Right cardiac atrium (tissue), 5 donors: ENCODE measurements around the gene ABCG2. TPM values are rescaled to one million over a fixed set of nuclear protein-coding genes. Genes with fewer than 3 reads are reported as not detected.
"Not testable (repeated sequence)": the region's sequence is repeated elsewhere in the genome, so short reads cannot be mapped to it uniquely, and the experiment has no call there.

Source experiments
- ATAC-seq, 2 donors: fragments of 200-7000 bp; cut with Tn5 transposase; one replicate each; pipeline versions ENCODE4 v1.8.0 to v1.9.1; 2020; ENCODE audit warnings: moderate library complexity in 2 of 2, mild to moderate bottlenecking in 1 of 2
- DNase-seq, 3 donors: peaks; one replicate each; pipeline ENCODE4 v3.0.0-alpha.2; 2020
- H3K27ac ChIP-seq: one replicate; pipeline ENCODE4 v1.5.1; 2013; ENCODE audit warnings: mild to moderate bottlenecking, low read length, control low read depth, moderate library complexity
- H3K27me3 ChIP-seq: one replicate; pipeline ENCODE4 v1.6.1; 2013; ENCODE audit not compliant: control insufficient read depth, insufficient read depth
- H3K4me1 ChIP-seq: one replicate; pipeline ENCODE4 v1.6.1; 2013; ENCODE audit warnings: low read length; ENCODE audit not compliant: control insufficient read depth, insufficient read depth
- H3K4me3 ChIP-seq: one replicate; pipeline ENCODE4 v1.5.1; 2013; ENCODE audit warnings: low read length, control low read depth
- H3K9me3 ChIP-seq: one replicate; pipeline ENCODE4 v1.6.1; 2013; ENCODE audit warnings: low read length; ENCODE audit not compliant: control insufficient read depth
- WGBS: extraction: QIAGEN DNeasy Blood & Tissue Kit; methylation state at CpG from one replicate; pipeline ENCODE4 v1.1.7; 2013; 5-methylcytosine and 5-hydroxymethylcytosine counted together
- intact Hi-C, 4 donors: fragments of 100-400 bp; cut with DNase I; formaldehyde crosslinking; loops; one replicate each; pipeline versions ENCODE4 v1.11.0 to v1.14.0; 2022 to 2023
- polyA plus RNA-seq: library from polyadenylated mRNA; stranded (reverse); fragments of 200-250 nt; gene quantifications from one replicate; pipeline ENCODE4 v1.2.3, GENCODE V29; 2013
- total RNA-seq, 4 donors: library from RNA; stranded (reverse); fragmentation: NEBNext Ultra II Directional; extraction: Animal tissue kit (Norgen Biotek cat#: 25700); gene quantifications; one replicate each; pipeline ENCODE4 v1.2.1, GENCODE V29; 2021
- donor health status: healthy with polysubstance abuse.
- donor health status: DM: no; HTN: yes; CAD: no.
- donor health status: DM: no; HTN: no; CAD: no.
- donor health status: DM: no; HTN: yes; CAD: no; lungs with severe emphysema.
- donor health status: DM: yes; HTN: yes; CAD: no.

ABCG2 gene
- total and polyA plus RNA-seq, 5 donors, result 0.97 to 4.0 (median 1.9) TPM

GRCh38 chr4:88166608-88167007 is 8.2 kb upstream of the ABCG2 start:
- ATAC-seq (no peak), DNase-seq (no peak)
- Histone ChIP-seq H3K27me3 (no peaks in the 10 kb centered on the region), H3K27ac (no peak overlapping the region), H3K4me1 (no peaks in the 10 kb centered on the region), H3K4me3 (no peak overlapping the region), H3K9me3 (no peaks in the 10 kb centered on the region)
- WGBS, result 87% methylated on average over 3 of the region's 3 CpGs
- intact Hi-C loops, result no loop called here

DNA sequence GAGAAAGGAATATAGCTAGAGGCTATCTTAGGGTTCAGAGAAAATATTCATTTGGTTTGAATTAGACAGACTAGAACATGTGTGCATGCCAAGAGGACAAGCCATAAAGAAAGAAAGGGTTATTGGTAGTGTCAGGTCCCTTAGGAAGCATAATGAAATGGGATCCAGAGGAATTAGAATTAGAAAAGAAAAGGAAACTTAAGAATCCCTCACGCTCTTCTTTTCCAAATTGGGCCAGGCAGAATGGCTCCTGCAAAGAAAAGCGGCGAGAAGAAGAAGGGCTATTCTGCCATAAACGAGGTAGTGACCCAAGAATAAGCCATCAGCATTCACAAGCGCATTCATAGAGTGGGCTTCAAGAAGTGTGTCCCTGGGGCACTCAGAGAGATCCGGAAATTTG is 4.9 kb upstream of the ABCG2 start:
- Histone ChIP-seq H3K9me3 (no peaks in the 10 kb centered on the region), H3K27ac (no peak overlapping the region), H3K4me3 (no peak overlapping the region), H3K4me1 (no peaks in the 10 kb centered on the region), H3K27me3 (no peaks in the 10 kb centered on the region)
- ATAC-seq (no peak), DNase-seq (no peak)
- intact Hi-C loops, result no loop called here
- 88% methylated on average over 6 of the region's 6 CpGs for WGBS

- Histone ChIP-seq H3K27ac (no peak overlapping the region), H3K9me3 (no peaks in the 10 kb centered on the region), H3K4me1 (no peaks in the 10 kb centered on the region), H3K27me3 (no peaks in the 10 kb centered on the region), H3K4me3 (no peak overlapping the region)
- ATAC-seq (no peak), DNase-seq (no peak)
- intact Hi-C loops, result no loop called here
These were observed 4.2 kb upstream of the ABCG2 start for GRCh38 chr4:88162626-88163025.

DNA sequence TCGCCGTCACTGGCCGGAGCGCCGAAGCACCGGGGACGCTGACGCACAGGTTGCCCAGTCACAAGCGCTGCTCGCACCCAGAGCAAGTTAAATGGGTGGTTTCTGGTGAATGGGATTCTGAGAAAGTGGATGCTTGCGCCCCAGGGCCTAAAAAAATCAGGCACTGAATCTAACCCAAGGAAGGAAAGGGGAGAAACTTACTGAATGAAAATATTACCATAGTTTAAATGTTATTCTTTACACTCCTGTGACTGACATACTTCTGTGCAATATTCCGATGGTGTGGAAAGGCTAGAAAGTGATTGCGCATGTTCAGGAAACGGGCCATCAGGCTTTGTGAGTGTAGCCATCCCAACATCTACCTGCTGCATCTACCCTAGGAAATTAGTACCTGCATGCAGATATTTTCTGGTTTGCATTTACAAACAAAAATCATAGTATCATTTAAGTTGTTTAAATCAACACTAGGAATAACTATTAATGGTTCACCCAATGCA is 838 bp upstream of the ABCG2 start:
- intact Hi-C loops, result no loop called here
- peak in 1 of 2 donors; percentile 53 for ATAC-seq
- DNase-seq, result no peak
- Histone ChIP-seq H3K4me1 (no peaks in the 10 kb centered on the region), H3K9me3 (no peaks in the 10 kb centered on the region), H3K27ac (no peak overlapping the region), H3K4me3 (peak overlapping the region; percentile 39), H3K27me3 (no peaks in the 10 kb centered on the region)
- WGBS, result 28% methylated on average over 14 of the region's 14 CpGs

DNA sequence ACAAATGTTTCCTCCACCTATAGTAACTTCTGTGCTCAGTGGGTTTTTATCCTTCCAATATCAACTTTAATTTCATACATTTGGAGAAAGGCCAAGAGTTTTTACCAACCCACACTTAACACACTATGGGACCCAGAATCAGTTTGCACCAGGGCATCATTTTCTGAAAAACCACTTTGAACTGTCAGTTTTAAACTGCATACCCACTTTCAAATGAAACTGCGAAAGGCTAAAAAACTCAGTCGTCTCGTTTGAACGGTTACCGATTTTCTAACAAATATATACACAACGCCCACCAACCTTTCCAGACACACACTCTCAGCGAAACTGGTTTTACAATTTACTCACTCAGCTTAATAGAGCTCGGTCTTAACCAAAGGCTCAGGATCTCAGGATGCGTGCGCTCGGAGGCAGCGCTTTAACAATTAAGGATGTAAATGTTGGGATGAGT is 376 bp downstream of the ABCG2 start:
- DNase-seq, result no peak
- H3K9me3 ChIP-seq, result no peaks in the 10 kb centered on the region
- H3K4me1 ChIP-seq, result no peaks in the 10 kb centered on the region
- intact Hi-C loops, result no loop called here
- peak overlapping the region; percentile 39 for H3K4me3 ChIP-seq
- 22% methylated on average over 12 of the region's 12 CpGs for WGBS
- no peak for ATAC-seq
- H3K27ac ChIP-seq, result no peak overlapping the region
- H3K27me3 ChIP-seq, result no peaks in the 10 kb centered on the region

DNA sequence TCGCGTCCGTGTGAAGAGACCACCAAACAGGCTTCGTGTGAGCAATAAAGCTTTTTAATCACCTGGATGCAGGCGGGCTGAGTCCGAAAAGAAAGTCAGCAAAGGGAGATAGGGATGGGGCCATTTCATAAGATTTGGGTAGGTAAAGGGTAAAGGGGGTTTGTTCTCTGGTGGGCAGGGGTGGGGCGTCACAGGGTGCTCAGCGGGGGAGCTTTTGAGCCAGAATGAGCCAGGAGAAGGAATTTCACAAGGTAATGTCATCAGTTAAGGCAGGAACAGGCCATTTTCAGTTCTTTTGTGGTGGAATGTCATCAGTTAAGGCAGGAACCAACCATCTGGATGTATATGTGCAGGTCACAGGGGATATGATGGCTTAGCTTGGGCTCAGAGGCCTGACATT is 6.1 kb downstream of the ABCG2 start:
- intact Hi-C loops, result not testable (repeated sequence)
- WGBS, result 96% methylated on average over 8 of the region's 8 CpGs

DNA sequence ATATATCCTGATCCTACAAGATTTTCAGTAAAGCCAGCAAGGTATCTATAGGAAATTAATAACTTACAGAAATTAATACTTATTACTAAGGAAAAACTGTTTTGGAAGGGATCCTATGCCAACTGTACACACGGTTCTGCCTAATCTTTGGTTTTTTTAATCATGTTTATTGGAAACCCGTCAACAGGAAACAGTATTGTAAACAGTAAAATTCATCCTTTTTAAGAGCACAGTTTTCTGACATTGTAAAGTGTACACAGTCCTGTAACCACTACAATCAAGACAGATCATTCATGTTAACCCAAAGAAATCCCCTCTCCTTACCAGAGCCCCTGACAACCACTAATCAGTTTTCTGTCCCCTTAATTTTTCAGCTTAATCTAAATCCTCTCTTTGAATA is 9.9 kb downstream of the ABCG2 start:
- H3K4me3 ChIP-seq, result no peak overlapping the region
- no peaks in the 10 kb centered on the region for H3K27me3 ChIP-seq
- no peak for DNase-seq
- no peaks in the 10 kb centered on the region for H3K4me1 ChIP-seq
- no peaks in the 10 kb centered on the region for H3K9me3 ChIP-seq
- intact Hi-C loops, result no loop called here
- H3K27ac ChIP-seq, result no peak overlapping the region
- WGBS, result 58% methylated on average over 2 of the region's 2 CpGs
- ATAC-seq, result no peak

More for the DNA sequence above, 6.1 kb downstream of the ABCG2 start:
- H3K27ac ChIP-seq, DNase-seq, H3K9me3 ChIP-seq, ATAC-seq, H3K27me3 ChIP-seq, H3K4me3 ChIP-seq, H3K4me1 ChIP-seq: not testable (repeated sequence)

GRCh38 chr4:88147799-88148217 is 10.6 kb downstream of the ABCG2 start:
- H3K4me1 ChIP-seq, result no peaks in the 10 kb centered on the region
- 78% methylated on average over 4 of the region's 4 CpGs for WGBS
- ATAC-seq, result no peak
- H3K9me3 ChIP-seq, result no peaks in the 10 kb centered on the region
- no peak for DNase-seq
- no peak overlapping the region for H3K27ac ChIP-seq
- intact Hi-C loops, result no loop called here
- H3K4me3 ChIP-seq, result no peak overlapping the region
- no peaks in the 10 kb centered on the region for H3K27me3 ChIP-seq

- Histone ChIP-seq H3K4me3 (no peak overlapping the region), H3K27me3 (no peaks in the 10 kb centered on the region), H3K9me3 (no peaks in the 10 kb centered on the region), H3K27ac (no peak overlapping the region), H3K4me1 (no peaks in the 10 kb centered on the region)
- ATAC-seq, result no peak
- DNase-seq, result no peak
- intact Hi-C loops, result no loop called here
These were observed 11.5 kb downstream of the ABCG2 start for GRCh38 chr4:88146891-88147290.

- H3K4me1 ChIP-seq, result no peaks in the 10 kb centered on the region
- no peak overlapping the region for H3K4me3 ChIP-seq
- no peaks in the 10 kb centered on the region for H3K9me3 ChIP-seq
- H3K27ac ChIP-seq, result no peak overlapping the region
- intact Hi-C loops, result no loop called here
- no peak for ATAC-seq
- no peaks in the 10 kb centered on the region for H3K27me3 ChIP-seq
- no peak for DNase-seq
- 79% methylated on average over 3 of the region's 3 CpGs for WGBS
These were observed 13.6 kb downstream of the ABCG2 start for GRCh38 chr4:88144866-88145300.

DNA sequence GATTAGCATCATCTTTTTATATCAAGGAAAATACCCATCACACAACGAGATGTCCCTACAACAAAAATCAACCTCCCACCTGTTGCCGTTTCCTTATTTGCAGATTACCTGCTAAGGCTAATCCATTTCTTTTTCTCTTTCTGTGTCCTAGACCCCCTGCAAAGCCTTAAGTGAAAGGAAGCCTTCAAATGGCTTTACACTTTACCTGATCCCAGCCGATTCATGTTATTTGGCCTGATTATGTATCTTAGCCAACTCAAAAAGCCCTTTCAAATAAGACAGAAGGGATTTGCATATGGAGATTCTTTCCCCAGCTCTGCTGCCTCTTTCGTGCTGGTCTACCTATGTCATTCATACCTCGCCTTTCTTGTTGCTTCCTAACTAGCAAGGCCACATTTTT is 14.4 kb downstream of the ABCG2 start:
- intact Hi-C loops, result no loop called here
- ATAC-seq (no peak), DNase-seq (no peak)
- 93% methylated on average over 5 of the region's 5 CpGs for WGBS
- Histone ChIP-seq H3K4me1 (no peaks in the 10 kb centered on the region), H3K27ac (no peak overlapping the region), H3K4me3 (no peak overlapping the region), H3K27me3 (no peaks in the 10 kb centered on the region), H3K9me3 (no peaks in the 10 kb centered on the region)

DNA sequence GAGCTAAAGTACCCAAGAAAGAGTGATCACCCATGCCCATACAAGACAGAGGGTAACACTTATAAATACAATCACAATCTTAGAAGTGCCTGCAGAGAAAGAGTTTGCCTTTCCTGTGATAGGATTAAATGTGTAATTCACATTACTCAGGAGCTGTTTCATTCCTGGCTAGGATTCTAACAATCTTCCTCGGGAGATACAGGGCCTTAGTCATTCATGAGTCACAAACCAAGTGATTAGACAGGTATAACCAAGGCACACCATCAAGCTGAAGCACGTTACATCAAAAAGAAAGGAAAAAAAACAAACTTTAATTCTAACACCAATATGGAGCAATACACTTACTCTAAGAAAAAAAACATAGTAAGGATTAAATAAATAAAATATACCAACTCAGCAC is 14.9 kb downstream of the ABCG2 start:
- Histone ChIP-seq H3K9me3 (no peaks in the 10 kb centered on the region), H3K27me3 (no peaks in the 10 kb centered on the region), H3K27ac (no peak overlapping the region), H3K4me3 (no peak overlapping the region), H3K4me1 (no peaks in the 10 kb centered on the region)
- no peak for ATAC-seq
- intact Hi-C loops, result no loop called here
- no peak for DNase-seq
- WGBS, result 61% methylated on average over 2 of the region's 2 CpGs
